Mesothelial cell of epicardium (in vitro differentiated cells): Measurements from ENCODE around the gene YAP1. TPM values are rescaled to one million over a fixed set of nuclear protein-coding genes. Genes with fewer than 3 reads are reported as not detected.

Source experiments
- DNase-seq, 2 experiments: peaks; one replicate each; pipeline ENCODE4 v3.0.0; 2021; ENCODE audit warnings: low spot score in 2 of 2; ENCODE audit not compliant: unreplicated experiment in 2 of 2
- H3K27ac Mint-ChIP-seq: 2 replicates; pipeline ENCODE4 v1.8.0; 2021; ENCODE audit warnings: mixed read lengths
- H3K27me3 Mint-ChIP-seq: 2 replicates; pipeline ENCODE4 v1.8.0; 2021; ENCODE audit warnings: low read depth, mixed read lengths
- H3K36me3 Mint-ChIP-seq: 2 replicates; pipeline ENCODE4 v1.8.0; 2021; ENCODE audit warnings: mixed read lengths
- H3K4me1 Mint-ChIP-seq: 2 replicates; pipeline ENCODE4 v1.8.0; 2021; ENCODE audit warnings: mixed read lengths
- H3K4me3 Mint-ChIP-seq: 2 replicates; pipeline ENCODE4 v1.8.0; 2021; ENCODE audit warnings: mild to moderate bottlenecking, moderate library complexity, mixed read lengths
- H3K9me3 Mint-ChIP-seq: 2 replicates; pipeline ENCODE4 v1.8.0; 2021; ENCODE audit warnings: mixed read lengths
- CTCF ChIP-seq: fragments of 200-600 bp; sonication (generic); IDR thresholded peaks from one replicate; pipeline ENCODE4 v1.5.0; 2021; ENCODE audit warnings: antibody characterized with exemption; ENCODE audit not compliant: unreplicated experiment
- total RNA-seq: library from RNA; stranded (reverse); gene quantifications from 3 replicates; pipeline ENCODE4 v1.2.1, GENCODE V29; 2021

YAP1 gene
- 186 to 194 TPM (median 193 TPM) in 3 replicates for total RNA-seq

- H3K27me3 Mint-ChIP-seq: no peaks in the 10 kb centered on the region
- peak; percentile 82 to 90 for DNase-seq
- peaks cover 2% of the 10 kb centered on the region for H3K36me3 Mint-ChIP-seq
- peak within 1 kb of the TSS; percentile 98 for H3K4me3 Mint-ChIP-seq
- no peak for TF ChIP-seq CTCF
- H3K4me1 Mint-ChIP-seq: peaks cover 36% of the 10 kb centered on the region
- peak within 1 kb of the TSS; percentile 100 for H3K27ac Mint-ChIP-seq
- H3K9me3 Mint-ChIP-seq: no peaks in the 10 kb centered on the region
Observed at GRCh38 chr11:102109896-102110760, at the start of gene YAP1. TSS of gene YAP1 (plus strand) at chr11:102110447. CDS start at chr11:102110849, 402 bp downstream.

- no peak for DNase-seq
- Mint-ChIP-seq H3K27me3 (no peaks in the 10 kb centered on the region), H3K36me3 (no peaks in the 10 kb centered on the region), H3K27ac (no peak overlapping the region), H3K4me3 (no peak overlapping the region), H3K4me1 (no peaks in the 10 kb centered on the region), H3K9me3 (no peaks in the 10 kb centered on the region)
- TF ChIP-seq CTCF: no peak
Observed at GRCh38 chr11:102061276-102061675, 49.0 kb upstream of the YAP1 start.

DNA sequence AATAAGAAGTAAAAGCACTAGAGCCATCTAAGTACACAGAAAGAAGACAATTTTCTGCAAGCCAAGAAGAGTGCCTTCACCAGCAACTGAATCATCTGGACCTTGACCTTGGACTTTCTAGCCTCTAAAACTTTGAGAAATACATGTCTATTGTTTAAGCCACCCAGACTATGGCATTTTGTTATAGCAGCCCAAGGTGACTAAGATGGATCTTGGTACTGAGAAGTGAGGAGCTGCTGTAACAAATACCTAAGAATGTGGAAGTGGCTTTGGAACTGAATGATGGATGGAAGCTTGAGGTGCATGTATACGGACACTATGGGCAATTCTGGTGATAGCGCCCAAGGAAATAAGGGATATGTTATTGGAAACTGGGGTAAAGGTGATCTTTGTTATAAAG is 48.1 kb upstream of the YAP1 start:
- Mint-ChIP-seq H3K9me3 (no peaks in the 10 kb centered on the region), H3K27ac (no peak overlapping the region), H3K27me3 (no peaks in the 10 kb centered on the region), H3K4me3 (no peak overlapping the region), H3K4me1 (no peaks in the 10 kb centered on the region), H3K36me3 (no peaks in the 10 kb centered on the region)
- TF ChIP-seq CTCF: no peak
- DNase-seq: no peak

GRCh38 chr11:102064316-102064715 is 45.9 kb upstream of the YAP1 start:
- Mint-ChIP-seq H3K27me3 (no peaks in the 10 kb centered on the region), H3K4me3 (no peak overlapping the region), H3K27ac (no peak overlapping the region), H3K9me3 (no peaks in the 10 kb centered on the region), H3K4me1 (no peaks in the 10 kb centered on the region), H3K36me3 (no peaks in the 10 kb centered on the region)
- DNase-seq: no peak
- no peak for TF ChIP-seq CTCF

DNA sequence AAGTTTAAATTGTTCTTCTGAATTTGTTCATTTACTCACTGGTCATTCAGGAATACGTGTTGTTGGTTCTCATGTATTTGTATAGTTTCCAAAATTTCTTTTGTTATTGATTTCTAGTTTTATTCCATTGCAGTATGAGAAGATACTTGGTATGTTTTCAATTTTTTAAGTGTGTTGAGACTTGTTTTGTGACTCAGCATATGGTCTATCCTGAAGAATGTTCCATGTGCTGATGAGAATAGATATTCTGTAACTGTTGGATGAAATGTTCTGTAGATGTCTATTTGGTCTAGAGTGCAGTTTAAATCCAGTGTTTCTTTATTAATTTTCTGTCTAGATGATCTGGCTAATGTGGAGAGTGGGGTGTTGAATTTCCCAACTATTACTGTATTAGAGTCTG is 39.5 kb upstream of the YAP1 start:
- Mint-ChIP-seq H3K4me1 (no peaks in the 10 kb centered on the region), H3K36me3 (peaks cover 21% of the 10 kb centered on the region), H3K9me3 (peaks cover 30% of the 10 kb centered on the region), H3K27me3 (no peaks in the 10 kb centered on the region), H3K4me3 (no peak overlapping the region), H3K27ac (no peak overlapping the region)
- no peak for TF ChIP-seq CTCF
- DNase-seq: no peak
